Keratinocyte (primary cell): ENCODE measurements around the gene MAPK7.

Experiments used
- EZH2 ChIP-seq: IDR thresholded peaks from one replicate; pipeline ENCODE4 v1.6.1; 2012; ENCODE audit warnings: inconsistent platforms, mild to moderate bottlenecking, low read length, moderate library complexity
- TF ChIP-seq, protein P1 (sequence below), 3 experiments: IDR thresholded peaks in 1 of 3; conservative IDR thresholded peaks in 1 of 3; optimal IDR thresholded peaks in 1 of 3; 2 replicates in 2 of 3; 3 replicates in 1 of 3; pipeline versions ENCODE3 to v1.5.1; 2011; ENCODE audit warnings: low read length in 3 of 3, mild to moderate bottlenecking in 3 of 3, moderate library complexity in 2 of 3, control low read depth in 1 of 3, inconsistent platforms in 1 of 3; ENCODE audit not compliant: insufficient read depth in 2 of 3; ENCODE audit errors: extremely low read depth in 1 of 3

DNA sequence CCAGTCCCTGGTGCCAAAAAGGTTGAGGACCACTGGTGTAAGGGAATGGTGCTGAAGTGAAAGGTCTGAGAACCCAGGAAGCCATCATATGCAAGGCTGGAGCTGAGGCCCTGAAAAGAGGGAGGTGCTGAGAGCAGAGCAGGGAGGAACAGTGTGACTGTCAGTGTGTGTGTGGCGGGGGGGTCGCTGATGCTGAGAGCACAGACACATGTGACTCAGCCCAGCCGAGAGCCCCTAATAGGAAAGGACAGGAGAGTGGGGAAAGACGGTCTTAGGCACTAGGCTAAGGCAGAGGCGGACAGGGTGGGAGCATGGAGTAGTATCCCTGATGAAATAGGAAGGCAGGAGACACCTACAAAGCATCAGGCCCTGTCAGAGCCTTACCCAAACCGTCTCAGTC lies 17.0 kb upstream of the MAPK7 start:
- TF ChIP-seq, protein P1, sequence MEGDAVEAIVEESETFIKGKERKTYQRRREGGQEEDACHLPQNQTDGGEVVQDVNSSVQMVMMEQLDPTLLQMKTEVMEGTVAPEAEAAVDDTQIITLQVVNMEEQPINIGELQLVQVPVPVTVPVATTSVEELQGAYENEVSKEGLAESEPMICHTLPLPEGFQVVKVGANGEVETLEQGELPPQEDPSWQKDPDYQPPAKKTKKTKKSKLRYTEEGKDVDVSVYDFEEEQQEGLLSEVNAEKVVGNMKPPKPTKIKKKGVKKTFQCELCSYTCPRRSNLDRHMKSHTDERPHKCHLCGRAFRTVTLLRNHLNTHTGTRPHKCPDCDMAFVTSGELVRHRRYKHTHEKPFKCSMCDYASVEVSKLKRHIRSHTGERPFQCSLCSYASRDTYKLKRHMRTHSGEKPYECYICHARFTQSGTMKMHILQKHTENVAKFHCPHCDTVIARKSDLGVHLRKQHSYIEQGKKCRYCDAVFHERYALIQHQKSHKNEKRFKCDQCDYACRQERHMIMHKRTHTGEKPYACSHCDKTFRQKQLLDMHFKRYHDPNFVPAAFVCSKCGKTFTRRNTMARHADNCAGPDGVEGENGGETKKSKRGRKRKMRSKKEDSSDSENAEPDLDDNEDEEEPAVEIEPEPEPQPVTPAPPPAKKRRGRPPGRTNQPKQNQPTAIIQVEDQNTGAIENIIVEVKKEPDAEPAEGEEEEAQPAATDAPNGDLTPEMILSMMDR (optimal IDR thresholded peaks at IDR 0.05 in 1 of 3, IDR thresholded peaks at IDR 0.05 in 1 of 3, conservative IDR thresholded peaks at IDR 0.05 in 1 of 3; ENCODE audit: extremely low read depth in 1 of 3, insufficient read depth in 2 of 3, low read length in 3 of 3), result no peak
- no peak for TF ChIP-seq EZH2
